HG03039 (cell line): ENCODE data around the gene CT45A9.
"Not testable (repeated sequence)": the region's sequence is repeated elsewhere in the genome, so short reads cannot be mapped to it uniquely, and the experiment has no call there.

Source experiments
- ATAC-seq: cut with Tn5 transposase; IDR thresholded peaks from one replicate; pipeline ENCODE4 v1.9.1; 2021; ENCODE audit warnings: mild to moderate bottlenecking, moderate library complexity; ENCODE audit not compliant: unreplicated experiment

CT45A9 gene

GRCh38 chrX:135871712-135872111 is at the start of gene CT45A9:
TSS of gene CT45A9 (minus strand) at chrX:135871812. CDS start at chrX:135868061, 3,751 bp downstream.
- not testable (repeated sequence) for ATAC-seq

- not testable (repeated sequence) for ATAC-seq
These were observed 48.9 kb upstream of the CT45A9 start for GRCh38 chrX:135920516-135920915.

DNA sequence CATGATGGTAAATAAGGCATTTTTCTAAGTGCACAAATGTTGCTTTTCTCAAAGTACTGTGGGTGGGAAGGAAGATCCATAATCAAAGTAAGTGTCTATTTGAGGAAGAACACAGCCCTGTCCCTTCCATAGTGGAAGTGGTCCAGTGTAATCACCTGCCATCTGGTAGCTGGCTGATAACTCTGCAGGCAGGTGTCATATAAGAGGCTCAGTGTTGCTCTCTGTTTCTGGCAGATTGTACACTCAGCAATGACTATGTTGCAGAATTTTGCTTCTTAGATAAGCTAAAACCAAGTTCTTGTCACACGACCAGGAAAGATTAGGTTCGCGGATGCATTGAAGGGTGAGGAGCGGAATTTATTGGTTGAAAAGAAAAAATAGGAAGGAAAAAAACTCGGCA is 42.8 kb upstream of the CT45A9 start:
- no peak for ATAC-seq

- ATAC-seq = no peak
These were observed 38.6 kb upstream of the CT45A9 start for GRCh38 chrX:135910251-135910650.

GRCh38 chrX:135893294-135893817 is 21.7 kb upstream of the CT45A9 start, which contains the start of the genes CT45A10 and SAGE1:
TSS of gene CT45A10 (minus strand) at chrX:135893444. CDS start at chrX:135885344, 8,100 bp downstream.
TSS of gene SAGE1 (plus strand) at chrX:135893716. CDS start at chrX:135896243, 2,527 bp downstream.
- no peak for ATAC-seq

DNA sequence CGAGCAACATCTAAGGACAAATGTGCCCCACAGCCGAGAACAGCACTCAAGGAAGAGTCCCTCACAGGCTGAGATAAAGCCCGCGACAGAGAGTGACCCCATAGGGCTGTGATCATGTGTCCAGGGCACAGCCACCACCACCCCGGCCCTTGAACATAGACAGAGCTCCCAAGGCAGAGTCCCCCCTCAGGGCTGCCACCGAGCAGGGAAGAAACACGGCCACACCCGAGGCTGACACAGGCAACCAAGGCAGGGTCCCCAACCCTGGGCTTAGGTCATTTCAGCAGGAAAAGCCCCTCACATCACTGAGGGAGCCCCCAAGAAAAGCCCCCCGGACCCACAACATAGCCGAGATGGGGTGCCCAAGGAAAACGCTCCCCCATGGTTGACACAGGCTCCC is 21.2 kb upstream of the CT45A9 start:
- ATAC-seq = no peak

DNA sequence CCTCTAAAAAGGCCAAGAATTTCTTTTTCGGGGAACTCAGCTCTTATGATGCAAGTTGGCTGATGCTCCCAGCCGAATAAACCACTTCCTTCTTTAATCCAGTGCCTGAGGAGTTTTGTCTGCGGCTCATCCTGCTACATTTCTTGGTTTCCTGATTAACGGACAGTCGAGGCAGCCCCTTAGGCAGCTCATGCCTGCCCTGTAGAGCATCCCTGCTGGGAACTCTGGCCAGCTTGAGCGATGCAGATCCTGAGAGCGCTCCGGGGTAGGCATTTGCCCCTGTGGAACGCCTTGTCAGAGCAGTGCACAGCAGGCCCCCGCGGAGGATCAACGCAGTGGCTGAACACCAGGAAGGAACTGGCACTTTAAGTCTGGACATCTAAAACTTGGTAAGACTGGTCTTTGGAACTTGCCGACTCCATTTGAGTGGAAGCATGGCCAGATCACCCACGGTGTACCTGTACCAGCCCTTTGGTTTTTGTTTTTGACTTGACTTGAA is 18.5 kb upstream of the CT45A9 start:
- no peak for ATAC-seq

- not testable (repeated sequence) for ATAC-seq
These were observed 17.4 kb upstream of the CT45A9 start for GRCh38 chrX:135888976-135889375.

DNA sequence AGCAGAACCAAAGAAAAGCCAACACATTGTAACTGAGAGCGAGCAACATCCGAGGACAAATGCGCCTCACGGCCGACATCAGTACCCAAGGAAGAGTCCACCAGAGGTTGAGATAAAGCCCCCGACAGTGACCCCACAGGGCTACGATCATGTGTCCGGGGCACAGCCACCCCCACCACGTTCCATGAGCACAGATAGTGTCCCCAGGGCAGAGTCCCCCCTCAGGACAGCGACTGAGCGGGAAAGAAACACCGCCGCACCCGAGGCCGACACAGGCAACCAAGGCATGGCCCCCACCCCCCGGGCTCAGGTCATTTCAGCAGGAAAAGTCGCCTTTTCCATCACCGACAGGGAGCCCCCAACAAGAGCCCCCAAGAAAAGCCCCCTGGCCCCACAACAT is 16.6 kb upstream of the CT45A9 start:
- ATAC-seq = not testable (repeated sequence)

GRCh38 chrX:135882741-135883140 is 11.1 kb upstream of the CT45A9 start:
- ATAC-seq = not testable (repeated sequence)

DNA sequence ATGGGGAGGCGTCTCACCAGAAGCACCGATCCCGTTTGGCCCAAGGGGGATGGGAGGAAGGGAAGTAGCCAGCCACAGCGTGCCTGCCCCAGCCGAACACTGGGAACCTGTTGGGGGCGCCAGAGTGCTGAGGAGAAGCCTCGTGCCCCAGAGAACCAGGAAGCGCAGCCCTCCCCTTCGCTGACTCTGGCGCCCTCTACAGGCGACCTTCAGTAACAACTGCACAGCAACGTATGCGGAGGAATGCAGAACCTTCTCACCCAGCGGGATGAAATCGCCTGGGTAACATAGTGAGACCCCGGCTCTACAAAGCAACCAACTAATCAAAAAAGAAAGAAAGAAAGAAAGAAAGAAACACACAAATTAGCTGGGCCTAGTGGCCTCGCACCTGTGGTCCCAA is 17.2 kb downstream of the CT45A9 start, which contains the start of gene CT45A8:
Gene CT45A8 (minus strand): TSS at position 101 of the 400 bp plus-strand sequence. CDS start 3,755 bp downstream, outside the sequence.
- ATAC-seq = not testable (repeated sequence)

DNA sequence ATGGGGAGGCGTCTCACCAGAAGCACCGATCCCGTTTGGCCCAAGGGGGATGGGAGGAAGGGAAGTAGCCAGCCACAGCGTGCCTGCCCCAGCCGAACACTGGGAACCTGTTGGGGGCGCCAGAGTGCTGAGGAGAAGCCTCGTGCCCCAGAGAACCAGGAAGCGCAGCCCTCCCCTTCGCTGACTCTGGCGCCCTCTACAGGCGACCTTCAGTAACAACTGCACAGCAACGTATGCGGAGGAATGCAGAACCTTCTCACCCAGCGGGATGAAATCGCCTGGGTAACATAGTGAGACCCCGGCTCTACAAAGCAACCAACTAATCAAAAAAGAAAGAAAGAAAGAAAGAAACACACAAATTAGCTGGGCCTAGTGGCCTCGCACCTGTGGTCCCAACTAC is 34.4 kb downstream of the CT45A9 start, which contains the start of gene CT45A7:
Gene CT45A7 (minus strand): TSS at position 101 of the 400 bp plus-strand sequence. CDS start 3,747 bp downstream, outside the sequence.
- not testable (repeated sequence) for ATAC-seq

DNA sequence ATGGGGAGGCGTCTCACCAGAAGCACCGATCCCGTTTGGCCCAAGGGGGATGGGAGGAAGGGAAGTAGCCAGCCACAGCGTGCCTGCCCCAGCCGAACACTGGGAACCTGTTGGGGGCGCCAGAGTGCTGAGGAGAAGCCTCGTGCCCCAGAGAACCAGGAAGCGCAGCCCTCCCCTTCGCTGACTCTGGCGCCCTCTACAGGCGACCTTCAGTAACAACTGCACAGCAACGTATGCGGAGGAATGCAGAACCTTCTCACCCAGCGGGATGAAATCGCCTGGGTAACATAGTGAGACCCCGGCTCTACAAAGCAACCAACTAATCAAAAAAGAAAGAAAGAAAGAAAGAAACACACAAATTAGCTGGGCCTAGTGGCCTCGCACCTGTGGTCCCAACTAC is 51.7 kb downstream of the CT45A9 start, which contains the start of gene CT45A2:
Gene CT45A2 (minus strand): TSS at position 101 of the 400 bp plus-strand sequence. CDS start 3,747 bp downstream, outside the sequence.
- not testable (repeated sequence) for ATAC-seq
